HepG2 (cell line): Measurements from ENCODE around the gene PURB. TPM values are rescaled to one million over a fixed set of nuclear protein-coding genes. Genes with fewer than 3 reads are reported as not detected.

ENCODE experiments used
- ATAC-seq: fragments of 200-7000 bp; cut with Tn5 transposase; 3 replicates; pipeline ENCODE4 v1.9.1; 2020; ENCODE audit warnings: mild to moderate bottlenecking, moderate library complexity
- BruUV-seq: library from RNA; stranded (reverse); fragments of 400-500 nt; replicated peaks from 2 replicates; lab custom pipeline; 2021; lab: Mats Ljungman, UMichigan
- CTCF ChIA-PET: fragments of 300-600 bp; formaldehyde crosslinking; extraction: SDS; loops from one replicate; lab custom pipeline; 2021; ENCODE audit warnings: low total read pairs, inconsistent platforms, low intra/inter-chr PET ratio; lab: Yijun Ruan, JAX
- POLR2A ChIA-PET: fragments of 350-600 bp; sonication (Branson Sonifier 250); formaldehyde crosslinking; loops from one replicate; lab custom pipeline; 2020; ENCODE audit warnings: antibody characterized with exemption, inconsistent platforms; lab: Yijun Ruan, JAX
- DNase-seq: peaks from one replicate; pipeline ENCODE4 v3.0.0-alpha.2; 2015; ENCODE audit warnings: low spot score
- FAIRE-seq: peaks from 3 replicates; lab custom pipeline; 2011; peaks lifted over from hg19 to GRCh38; lab: Jason Lieb, UNC
- H2AFZ ChIP-seq: one replicate; pipeline ENCODE4 v1.6.1; 2011; ENCODE audit warnings: low read length, inconsistent platforms
- H3K27ac ChIP-seq: fragments of 300-600 bp; 3 replicates; pipeline ENCODE4 v1.8.0; 2011; ENCODE audit warnings: mixed run types, mild to moderate bottlenecking, mixed read lengths, low read length, inconsistent platforms; ENCODE audit not compliant: insufficient read depth; ENCODE audit errors: extremely low read length
- H3K27me3 ChIP-seq, 2 experiments: fragments of 200-600 bp in 1 of 2; 2 replicates in 1 of 2; 3 replicates in 1 of 2; pipeline versions ENCODE4 v1.6.0 to v1.8.0; 2011; ENCODE audit warnings: low read length in 2 of 2, mild to moderate bottlenecking in 2 of 2, moderate library complexity in 2 of 2, inconsistent platforms in 1 of 2; ENCODE audit not compliant: insufficient read depth in 2 of 2, control insufficient read depth in 1 of 2
- H3K36me3 ChIP-seq, 2 experiments: fragments of 200-600 bp in 1 of 2; replicated peaks in 1 of 2; 2 replicates in 1 of 2; 3 replicates in 1 of 2; pipeline versions ENCODE4 v1.5.1 to v1.8.0; 2011; ENCODE audit warnings: low read length in 2 of 2, inconsistent platforms in 1 of 2; ENCODE audit not compliant: insufficient read depth in 2 of 2, control insufficient read depth in 1 of 2
- H3K4me1 ChIP-seq: 2 replicates; pipeline ENCODE4 v1.5.1; 2012; ENCODE audit warnings: low read length, inconsistent platforms; ENCODE audit not compliant: insufficient read depth
- H3K4me2 ChIP-seq: 2 replicates; pipeline ENCODE4 v1.6.0; 2011; ENCODE audit warnings: low read depth, low read length, inconsistent platforms
- H3K4me3 ChIP-seq, 3 experiments: fragments of 200-600 bp in 1 of 3; sonication (generic), shearing (Covaris generic) in 1 of 3; replicated peaks in 1 of 3; 2 replicates each; pipeline ENCODE4 v1.5.1; 2011 to 2016; ENCODE audit warnings: low read length in 3 of 3, inconsistent platforms in 2 of 3, low read depth in 2 of 3, mild to moderate bottlenecking in 2 of 3, control low read depth in 1 of 3, mixed read lengths in 1 of 3; ENCODE audit not compliant: insufficient read depth in 1 of 3
- H3K79me2 ChIP-seq: one replicate; pipeline ENCODE4 v1.6.1; 2011; ENCODE audit warnings: low read length, inconsistent platforms; ENCODE audit not compliant: insufficient read depth
- H3K9ac ChIP-seq: 2 replicates; pipeline ENCODE4 v1.6.0; 2011; ENCODE audit warnings: mild to moderate bottlenecking, low read depth, low read length, inconsistent platforms; ENCODE audit not compliant: insufficient read depth
- H3K9me3 ChIP-seq: 2 replicates; pipeline ENCODE4 v1.5.1; 2012; ENCODE audit warnings: mild to moderate bottlenecking, low read length
- H4K20me1 ChIP-seq: 2 replicates; pipeline ENCODE4 v1.6.0; 2011; ENCODE audit warnings: inconsistent platforms, mild to moderate bottlenecking, low read length, moderate library complexity; ENCODE audit not compliant: insufficient read depth
- ATF2 ChIP-seq: sonication (generic); formaldehyde crosslinking; IDR thresholded peaks from 2 replicates; pipeline ENCODE4 v1.4.0; 2020; ENCODE audit warnings: missing genetic modification reagents
- CBX2 ChIP-seq, 2 experiments: fragments of 200-600 bp in 1 of 2; sonication (generic); formaldehyde crosslinking in 1 of 2; IDR thresholded peaks; 2 replicates each; pipeline versions ENCODE4 v1.7.0 to v1.8.1; 2018 to 2022; ENCODE audit warnings: low read depth in 2 of 2, low read length in 1 of 2, mild to moderate bottlenecking in 1 of 2, missing genetic modification reagents in 1 of 2
- CREBL2 ChIP-seq: sonication (generic); formaldehyde crosslinking; IDR thresholded peaks from 2 replicates; pipeline ENCODE4 v1.8.1; 2023; ENCODE audit warnings: missing genetic modification reagents, mild to moderate bottlenecking, borderline replicate concordance
- FOSL2 ChIP-seq: sonication (generic); formaldehyde crosslinking; IDR thresholded peaks from 2 replicates; pipeline ENCODE4 v1.4.0; 2020; ENCODE audit warnings: missing genetic modification reagents
- KDM5B ChIP-seq: sonication (generic); formaldehyde crosslinking; IDR thresholded peaks from 2 replicates; pipeline ENCODE4 v1.4.0; 2020; ENCODE audit warnings: missing genetic modification reagents, mild to moderate bottlenecking, borderline replicate concordance
- KLF16 ChIP-seq, 2 experiments: sonication (generic) in 1 of 2; formaldehyde crosslinking in 1 of 2; IDR thresholded peaks; 2 replicates each; pipeline versions ENCODE4 v1.6.1 to v1.8.0; 2016 to 2023; ENCODE audit warnings: missing genetic modification reagents in 2 of 2, missing compliant biosample characterization in 1 of 2
- NR2F1 ChIP-seq, 2 experiments: fragments of 450-650 bp in 1 of 2; formaldehyde crosslinking in 1 of 2; IDR thresholded peaks; 2 replicates each; pipeline versions ENCODE4 v1.5.0 to v1.6.1; 2016 to 2020; ENCODE audit warnings: mild to moderate bottlenecking in 1 of 2, missing compliant biosample characterization in 1 of 2, missing genetic modification reagents in 1 of 2, moderate library complexity in 1 of 2
- PAF1 ChIP-seq: IDR thresholded peaks from 2 replicates; pipeline ENCODE4 v1.6.1; 2016; ENCODE audit warnings: missing genetic modification reagents, missing compliant biosample characterization
- POLR2AphosphoS2 ChIP-seq: IDR thresholded peaks from 2 replicates; pipeline ENCODE4 v1.6.1; 2011; ENCODE audit warnings: low read depth, low read length, improper control_type of control experiment
- ZNF605 ChIP-seq: sonication (generic); formaldehyde crosslinking; IDR thresholded peaks from 2 replicates; pipeline ENCODE4 v1.8.0; 2022; ENCODE audit warnings: mild to moderate bottlenecking, missing genetic modification reagents
- ZNF746 ChIP-seq: sonication (generic); formaldehyde crosslinking; IDR thresholded peaks from 2 replicates; pipeline ENCODE4 v1.8.0; 2022; ENCODE audit warnings: mild to moderate bottlenecking, missing genetic modification reagents
- ZNF800 ChIP-seq: sonication (generic); formaldehyde crosslinking; IDR thresholded peaks from 2 replicates; pipeline ENCODE4 v1.4.0; 2020; ENCODE audit warnings: missing genetic modification reagents
- WGBS: methylation state at CpG from one replicate; pipeline ENCODE4 v1.1.6; 2017; ENCODE audit warnings: low lambda C conversion rate; 5-methylcytosine and 5-hydroxymethylcytosine counted together
- in situ Hi-C: cut with HindIII; loops from 2 replicates; pipeline ENCODE4 v1.10.0; 2017; ENCODE audit warnings: low pct_unique_long_range_greater_than_20kb; ENCODE audit not compliant: extremely low pct_ligation_motif_present
- intact Hi-C: fragments of 100-400 bp; cut with micrococcal nuclease; formaldehyde crosslinking; loops from one replicate; pipeline ENCODE4 v1.10.0; 2022; ENCODE audit not compliant: unreplicated experiment
- polyA plus RNA-seq, 8 experiments: library from polyadenylated mRNA; depleted of rRNA in 3 of 8; stranded (reverse) in 7 of 8; unstranded in 1 of 8; fragments of >200 nt; fragmentation: Illumina TruSeq in 4 of 8; extraction: Trizol in 4 of 8; gene quantifications; 2 replicates each; pipeline versions ENCODE4 v1.2.1 to v1.2.3, GENCODE V29; 2011 to 2016; ENCODE audit warnings: low read depth in 4 of 8, missing spikeins in 1 of 8, mixed read lengths in 1 of 8; ENCODE audit not compliant: insufficient read depth in 1 of 8
- total RNA-seq, 5 experiments: library from RNA; depleted of rRNA; stranded (reverse); fragments of >200 nt; fragmentation: Illumina TruSeq; extraction: Trizol; gene quantifications; 2 replicates each; pipeline ENCODE4 v1.2.3, GENCODE V29; 2016; ENCODE audit warnings: low read depth in 1 of 5
- TF ChIP-seq, protein P1 (sequence below): sonication (generic); formaldehyde crosslinking; IDR thresholded peaks from 2 replicates; pipeline ENCODE4 v1.4.0; 2020; ENCODE audit warnings: missing genetic modification reagents

The PURB gene
- total and polyA plus RNA-seq, 2 of the 13 experiments (the other 11 are each of a cell fraction or from before 2014, with no cell fraction given) = 2.3 to 4.3 TPM

- Histone ChIP-seq H3K36me3 (no peaks in the 10 kb centered on the region), H3K27me3 (no peaks in the 10 kb centered on the region), H3K4me2 (no peak overlapping the region), H3K9ac (no peak overlapping the region), H3K4me3 (no peak overlapping the region), H4K20me1 (0 out of 2 replicates have a peak, but pooled peaks cover under 1% of the 10 kb centered on the region), H3K4me1 (peaks cover 24% of the 10 kb centered on the region), H3K79me2 (peaks cover 7% of the 10 kb centered on the region), H2AFZ (no peak overlapping the region), H3K27ac (no peak overlapping the region), H3K9me3 (no peaks in the 10 kb centered on the region)
- FAIRE-seq (no peak), ATAC-seq (no peak), DNase-seq (no peak)
- WGBS = 33% methylated on average over 5 of the region's 5 CpGs
- ChIA-PET POLR2A (no interaction called here), CTCF (no interaction called here)
- no peak for TF ChIP-seq NR2F1 (CRISPR knock-in tag; IDR thresholded peaks at IDR 0.05)
- no peak for TF ChIP-seq ZNF800 (CRISPR knock-in tag)
- no peak for TF ChIP-seq PAF1 (CRISPR knock-in tag)
- TF ChIP-seq CBX2 (IDR thresholded peaks at IDR 0.05; ENCODE audit: low read depth, low read length) = no peak
- TF ChIP-seq CBX2 (CRISPR knock-in tag; IDR thresholded peaks at IDR 0.05; ENCODE audit: low read depth) = no peak
- TF ChIP-seq POLR2AphosphoS2 = no peak
- TF ChIP-seq ZNF746 (CRISPR knock-in tag) = no peak
- TF ChIP-seq KDM5B (CRISPR knock-in tag) = no peak
- no peak for TF ChIP-seq FOSL2 (CRISPR knock-in tag)
- TF ChIP-seq, protein P1, sequence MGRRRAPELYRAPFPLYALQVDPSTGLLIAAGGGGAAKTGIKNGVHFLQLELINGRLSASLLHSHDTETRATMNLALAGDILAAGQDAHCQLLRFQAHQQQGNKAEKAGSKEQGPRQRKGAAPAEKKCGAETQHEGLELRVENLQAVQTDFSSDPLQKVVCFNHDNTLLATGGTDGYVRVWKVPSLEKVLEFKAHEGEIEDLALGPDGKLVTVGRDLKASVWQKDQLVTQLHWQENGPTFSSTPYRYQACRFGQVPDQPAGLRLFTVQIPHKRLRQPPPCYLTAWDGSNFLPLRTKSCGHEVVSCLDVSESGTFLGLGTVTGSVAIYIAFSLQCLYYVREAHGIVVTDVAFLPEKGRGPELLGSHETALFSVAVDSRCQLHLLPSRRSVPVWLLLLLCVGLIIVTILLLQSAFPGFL (CRISPR knock-in tag) = no peak
- no peak for TF ChIP-seq ATF2
- TF ChIP-seq KLF16 (CRISPR knock-in tag; IDR thresholded peaks at IDR 0.05) = no peak
- TF ChIP-seq CREBL2 (CRISPR knock-in tag) = no peak
- TF ChIP-seq ZNF605 (CRISPR knock-in tag) = no peak
- no TSS peak for BruUV-seq
- in situ Hi-C loops = no loop called here
- intact Hi-C loops = no loop called here
These were observed 3.9 kb upstream of the PURB start for GRCh38 chr7:44889086-44889781.
